Loucy (cell line): ENCODE data around the gene SERPINB12.

Experiments
- H2AFZ ChIP-seq: fragments of 200-600 bp; sonication (generic); 2 replicates; pipeline ENCODE4 v1.6.0; 2016; ENCODE audit warnings: antibody characterized with exemption, mild to moderate bottlenecking, low read length, moderate library complexity
- H3F3A ChIP-seq: fragments of 200-600 bp; 2 replicates; pipeline ENCODE4 v1.6.0; 2016; ENCODE audit warnings: antibody characterized with exemption, low read depth, mild to moderate bottlenecking
- H3K27me3 ChIP-seq: fragments of 200-600 bp; sonication (generic); 2 replicates; pipeline ENCODE4 v1.6.1; 2014; ENCODE audit warnings: low read length, mild to moderate bottlenecking; ENCODE audit not compliant: insufficient read depth, poor library complexity, severe bottlenecking
- H3K36me3 ChIP-seq: fragments of 200-600 bp; sonication (generic); 2 replicates; pipeline ENCODE4 v1.6.1; 2016; ENCODE audit warnings: low read length; ENCODE audit not compliant: insufficient read depth
- H3K4me1 ChIP-seq: fragments of 200-600 bp; sonication (generic); 2 replicates; pipeline ENCODE4 v1.5.1; 2014; ENCODE audit warnings: low read length, mild to moderate bottlenecking; ENCODE audit not compliant: insufficient read depth, poor library complexity, severe bottlenecking
- H3K4me2 ChIP-seq: fragments of 200-600 bp; sonication (generic); 2 replicates; pipeline ENCODE4 v1.6.0; 2014; ENCODE audit warnings: antibody characterized with exemption, low read length, low read depth, mild to moderate bottlenecking; ENCODE audit not compliant: poor library complexity, severe bottlenecking
- H3K4me3 ChIP-seq: fragments of 200-600 bp; sonication (generic); 2 replicates; pipeline ENCODE4 v1.5.1; 2014; ENCODE audit warnings: low read length, mild to moderate bottlenecking, mixed read lengths; ENCODE audit not compliant: poor library complexity, severe bottlenecking
- H3K79me2 ChIP-seq: fragments of 200-600 bp; sonication (generic); 2 replicates; pipeline ENCODE4 v1.6.1; 2014; ENCODE audit warnings: low read length; ENCODE audit not compliant: insufficient read depth
- H3K9ac ChIP-seq: fragments of 200-600 bp; sonication (generic); 2 replicates; pipeline ENCODE4 v1.6.0; 2014; ENCODE audit warnings: mild to moderate bottlenecking, low read depth, low read length, moderate library complexity; ENCODE audit not compliant: poor library complexity, severe bottlenecking
- H3K9me2 ChIP-seq: fragments of 200-600 bp; sonication (generic); replicated peaks from 2 replicates; pipeline ENCODE4 v1.6.1; 2016; ENCODE audit warnings: low read depth, low read length, mixed read lengths
- H3K9me3 ChIP-seq: fragments of 200-600 bp; sonication (generic); 2 replicates; pipeline ENCODE4 v1.6.1; 2014; ENCODE audit warnings: mild to moderate bottlenecking, antibody characterized with exemption, low read length, low read depth; ENCODE audit not compliant: insufficient read depth
- H4K20me1 ChIP-seq: fragments of 200-600 bp; sonication (generic); 2 replicates; pipeline ENCODE4 v1.6.0; 2014; ENCODE audit warnings: antibody characterized with exemption, low read length, mild to moderate bottlenecking; ENCODE audit not compliant: insufficient read depth, poor library complexity, severe bottlenecking
- CTCF ChIP-seq: fragments of 200-600 bp; sonication (generic); conservative IDR thresholded peaks from 2 replicates; pipeline ENCODE4 v1.5.1; 2014; ENCODE audit warnings: mild to moderate bottlenecking, antibody characterized with exemption, low read length
- EZH2phosphoT487 ChIP-seq: fragments of 200-600 bp; IDR thresholded peaks from 2 replicates; pipeline ENCODE4 v1.6.1; 2018; ENCODE audit warnings: antibody characterized with exemption, mild to moderate bottlenecking, moderate library complexity, borderline replicate concordance

SERPINB12 gene

GRCh38 chr18:63617915-63618234 is 75.7 kb downstream of the SERPINB12 start:
- no peaks in the 10 kb centered on the region for H3K9me3 ChIP-seq
- H3K27me3 ChIP-seq, result no peaks in the 10 kb centered on the region
- H3K4me1 ChIP-seq, result no peaks in the 10 kb centered on the region
- H3K4me2 ChIP-seq, result no peak overlapping the region
- H3K36me3 ChIP-seq, result no peaks in the 10 kb centered on the region
- H3K4me3 ChIP-seq, result no peak overlapping the region
- no peaks in the 10 kb centered on the region for H3K79me2 ChIP-seq
- H4K20me1 ChIP-seq, result no peaks in the 10 kb centered on the region
- TF ChIP-seq EZH2phosphoT487 (no peak), CTCF (no peak)
- H3K9me2 ChIP-seq, result no peaks in the 10 kb centered on the region
- H2AFZ ChIP-seq, result no peak overlapping the region
- no peak overlapping the region for H3K9ac ChIP-seq
- H3F3A ChIP-seq, result no peaks in the 10 kb centered on the region
